HG02678 (cell line): ENCODE data around the gene TXNDC5.
"Not testable (repeated sequence)": the region's sequence is repeated elsewhere in the genome, so short reads cannot be mapped to it uniquely, and the experiment has no call there.

ENCODE experiments used
- ATAC-seq: cut with Tn5 transposase; IDR thresholded peaks from one replicate; pipeline ENCODE4 v1.9.1; 2021; ENCODE audit warnings: mild to moderate bottlenecking, moderate library complexity; ENCODE audit not compliant: unreplicated experiment

The TXNDC5 gene

DNA sequence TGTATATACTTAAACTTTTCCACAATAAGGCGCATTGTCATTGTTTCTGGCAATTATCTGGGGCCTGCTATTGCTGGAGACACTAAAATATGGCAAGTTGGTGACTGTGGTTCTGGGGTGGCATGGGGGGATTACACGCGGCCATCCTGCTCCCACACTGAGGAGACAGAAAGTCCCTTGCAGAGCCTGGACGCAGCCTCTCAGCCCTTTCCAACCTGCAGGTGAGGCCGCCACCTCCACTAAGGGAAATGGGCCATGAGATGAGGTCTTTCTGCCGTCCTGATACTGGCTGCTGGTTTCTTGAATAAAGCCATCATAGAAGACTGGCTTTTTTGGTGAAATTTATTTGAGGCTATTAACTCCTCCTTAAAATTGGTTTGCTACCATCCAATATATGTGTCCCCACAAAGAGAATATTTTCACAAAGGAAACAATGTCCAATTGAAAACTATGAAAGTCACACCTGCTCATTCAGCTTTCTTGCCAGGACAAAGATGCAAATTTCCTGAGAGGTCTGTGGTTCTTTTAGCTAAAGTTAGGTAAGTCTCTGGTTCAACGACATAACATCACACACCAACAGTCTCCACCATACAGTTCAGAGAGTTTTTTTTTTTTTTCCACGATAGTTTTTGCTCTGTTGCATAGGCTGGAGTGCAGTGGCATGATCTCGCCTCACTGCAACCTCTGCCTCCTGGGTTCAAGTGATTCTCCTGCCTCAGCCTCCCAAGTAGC, 13.0 kb downstream of the TXNDC5 start:
- peak; percentile 59 for ATAC-seq

DNA sequence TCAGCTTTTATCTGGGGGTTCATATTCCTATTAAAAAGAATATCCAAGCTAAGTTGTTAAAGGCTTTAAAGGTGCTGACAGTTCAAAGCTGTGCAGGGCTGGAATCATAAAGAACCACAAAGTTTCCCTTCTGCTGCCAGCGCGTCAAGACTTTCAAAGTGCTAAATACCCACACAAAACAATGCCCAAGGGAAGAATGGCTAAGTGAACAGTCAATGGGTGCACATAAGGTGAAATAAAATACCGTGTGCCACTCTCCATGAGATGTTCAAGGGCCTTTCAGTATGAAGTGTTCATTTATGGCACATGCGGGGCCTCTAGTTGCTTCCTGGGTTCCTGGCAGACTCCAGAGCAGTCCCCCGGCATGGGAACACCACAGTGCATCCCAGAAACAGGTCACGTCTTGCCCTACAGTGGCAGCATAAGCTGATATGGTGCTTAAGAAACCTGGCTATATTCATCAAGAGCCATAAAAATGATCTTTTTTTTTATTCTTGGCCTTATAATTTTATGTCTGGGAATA, 14.1 kb downstream of the TXNDC5 start:
- ATAC-seq, result no peak

DNA sequence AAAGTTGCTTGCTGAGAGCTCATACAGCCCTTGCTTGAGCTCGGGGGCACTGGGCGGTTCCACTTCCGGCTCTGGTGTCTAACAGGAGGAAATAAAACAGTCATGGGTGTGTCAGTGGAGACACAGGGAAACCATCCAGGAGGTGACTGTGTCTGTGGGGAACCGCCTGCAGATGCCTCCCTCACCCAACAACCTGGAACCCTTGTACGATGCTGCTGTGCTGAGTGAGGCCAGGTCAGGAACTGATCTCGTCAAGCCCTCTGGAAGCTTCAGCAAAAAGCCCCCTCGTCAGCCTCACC, 15.5 kb downstream of the TXNDC5 start:
- ATAC-seq, result no peak

DNA sequence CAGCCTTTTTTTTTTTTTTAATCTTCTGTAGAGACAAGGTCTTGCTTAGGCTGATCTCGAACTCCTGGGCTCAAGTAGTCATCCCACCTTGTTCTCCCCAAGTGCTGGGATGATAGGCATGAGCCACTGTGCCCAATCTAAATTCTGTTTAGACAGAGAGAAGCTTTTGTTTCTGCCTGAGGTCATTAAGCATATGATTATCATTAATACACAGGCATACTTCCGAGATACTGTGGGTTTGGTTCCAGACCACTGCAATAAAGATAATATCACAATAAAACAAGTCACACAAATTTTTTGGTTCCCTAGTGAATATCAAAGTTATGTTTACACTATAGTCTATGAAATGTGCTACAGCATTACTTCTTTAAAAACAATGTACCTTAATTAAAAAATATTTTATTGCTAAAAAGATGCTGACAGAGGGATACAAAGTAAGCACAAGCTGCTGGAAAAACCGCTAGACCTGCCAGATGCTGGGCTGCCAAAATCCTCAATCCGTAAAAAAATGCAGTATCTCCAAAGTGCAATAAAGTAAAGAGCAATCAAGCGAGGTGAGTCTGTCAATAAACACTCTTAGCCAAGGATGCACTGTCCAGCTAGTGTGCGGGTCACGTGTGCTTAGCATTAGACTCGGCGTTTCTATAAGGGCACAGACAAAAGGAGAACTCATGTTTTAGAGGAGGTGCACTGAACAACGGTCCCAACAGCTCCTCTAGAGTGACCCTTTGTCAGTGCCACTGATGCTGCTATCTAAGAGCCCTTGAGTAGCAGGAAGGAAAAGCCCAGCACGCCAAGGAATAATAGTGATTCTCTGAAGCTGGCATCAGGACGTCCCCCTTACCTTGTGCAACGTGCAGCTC, 16.1 kb downstream of the TXNDC5 start:
- no peak for ATAC-seq

DNA sequence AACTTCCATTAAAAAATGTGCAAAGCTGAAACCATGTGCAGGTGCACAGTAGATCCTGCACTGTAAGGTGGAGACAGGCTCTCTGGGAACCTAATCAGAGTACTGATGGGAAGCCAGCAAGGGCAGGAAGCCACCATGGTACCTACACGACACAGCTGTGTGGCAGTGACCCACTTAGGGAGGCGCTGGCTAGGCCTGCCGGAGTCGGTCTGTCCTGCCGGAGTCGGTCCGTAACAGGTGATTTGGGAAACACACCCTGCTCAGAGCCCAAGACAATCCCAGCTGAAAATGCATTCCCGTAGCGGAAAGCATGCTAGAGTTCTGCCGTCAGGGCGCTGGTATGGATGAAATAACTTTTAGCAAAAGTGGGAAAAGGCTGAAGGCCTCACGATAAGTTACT, 17.2 kb downstream of the TXNDC5 start:
- ATAC-seq, result no peak

DNA sequence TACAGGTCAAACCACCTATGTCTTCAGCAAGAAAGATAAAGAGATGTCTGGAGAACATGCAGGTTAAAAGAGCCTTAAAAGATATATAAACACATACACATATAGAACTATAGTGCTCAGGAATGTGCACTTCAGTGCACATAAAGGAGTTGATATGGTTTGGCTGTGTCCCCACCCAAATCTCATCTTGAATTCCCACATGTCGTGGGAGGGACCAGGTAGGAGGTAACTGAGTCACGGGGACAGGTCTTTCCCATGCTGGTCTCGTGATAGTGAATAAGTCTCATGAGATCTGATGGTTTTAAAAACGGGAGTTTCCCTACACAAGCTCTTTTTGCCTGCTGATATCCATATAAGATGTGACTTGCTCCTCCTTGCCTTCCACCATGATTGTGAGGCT, 18.2 kb downstream of the TXNDC5 start:
- not testable (repeated sequence) for ATAC-seq

DNA sequence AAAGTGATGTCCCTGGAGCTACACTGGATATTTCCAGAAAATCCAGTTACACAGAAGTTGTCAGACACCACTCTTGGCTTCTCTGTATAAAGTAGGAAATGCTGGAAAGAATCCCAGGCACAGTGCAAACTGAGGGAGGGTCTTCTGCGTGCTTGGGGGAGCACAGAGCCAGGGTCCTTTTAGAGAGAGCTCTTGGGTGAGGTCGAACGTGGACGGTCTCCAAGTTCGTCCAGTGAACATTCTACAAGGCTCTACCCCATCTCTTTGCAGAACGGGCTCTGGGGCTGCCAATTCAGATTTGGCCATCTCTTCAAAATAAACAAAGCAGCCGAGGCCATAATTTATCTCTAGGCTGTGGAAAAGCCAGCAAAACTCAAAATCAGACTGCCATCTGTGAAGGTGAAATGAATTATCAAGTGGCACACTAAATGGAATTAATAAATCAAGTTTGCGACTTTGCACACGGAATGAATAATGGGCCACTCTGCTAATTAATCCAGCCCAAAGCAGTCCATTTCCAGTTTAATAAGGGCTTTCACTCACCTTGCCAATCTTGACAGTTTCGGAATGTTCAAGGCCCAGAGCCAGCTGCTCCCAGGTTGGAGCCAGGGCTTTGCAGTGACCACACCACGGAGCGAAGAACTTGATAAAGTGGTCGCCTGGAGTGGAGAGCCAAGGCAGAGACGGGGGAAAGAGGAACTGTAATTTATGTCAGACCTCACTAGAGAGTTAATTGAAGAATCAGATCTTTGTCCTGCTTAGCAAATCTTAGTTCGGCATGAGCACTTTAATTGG, 19.3 kb downstream of the TXNDC5 start:
- no peak for ATAC-seq

DNA sequence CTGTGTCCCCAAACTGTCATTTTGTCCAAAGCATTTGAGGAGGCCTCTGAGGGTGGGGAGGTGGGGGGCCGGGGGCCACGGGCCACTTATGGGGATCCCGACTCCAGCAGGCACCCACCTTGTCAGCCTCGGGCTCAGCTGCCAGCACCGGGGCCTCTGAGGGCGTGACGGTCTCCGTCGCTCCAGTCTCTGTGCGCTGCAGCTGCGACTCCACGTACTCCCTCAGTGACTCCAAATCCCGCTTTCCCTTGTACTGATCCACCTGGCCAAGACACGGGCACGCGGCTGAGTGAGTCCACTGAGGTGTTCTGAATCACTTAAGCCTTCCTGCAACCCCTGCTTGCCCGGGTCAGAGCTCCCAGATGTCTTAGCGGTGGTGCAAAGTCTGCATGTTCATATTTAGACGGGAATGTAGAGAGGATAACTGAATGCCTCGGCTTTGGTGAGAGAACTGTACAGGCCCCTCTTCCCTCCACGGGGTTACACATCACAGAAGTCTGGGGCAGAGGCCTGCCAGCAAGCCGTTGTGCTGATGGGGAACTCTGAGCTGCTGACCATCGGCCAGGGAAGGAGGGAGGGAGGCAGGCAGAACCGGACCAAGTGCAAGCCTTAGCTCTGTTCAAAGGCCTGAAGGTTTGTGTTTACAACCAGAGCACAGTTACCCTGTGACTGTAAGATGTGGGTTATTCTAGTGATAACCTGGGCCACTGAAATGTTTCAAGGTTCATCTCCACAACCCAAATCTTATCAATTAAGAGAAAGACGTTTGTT, 21.8 kb downstream of the TXNDC5 start:
- no peak for ATAC-seq

DNA sequence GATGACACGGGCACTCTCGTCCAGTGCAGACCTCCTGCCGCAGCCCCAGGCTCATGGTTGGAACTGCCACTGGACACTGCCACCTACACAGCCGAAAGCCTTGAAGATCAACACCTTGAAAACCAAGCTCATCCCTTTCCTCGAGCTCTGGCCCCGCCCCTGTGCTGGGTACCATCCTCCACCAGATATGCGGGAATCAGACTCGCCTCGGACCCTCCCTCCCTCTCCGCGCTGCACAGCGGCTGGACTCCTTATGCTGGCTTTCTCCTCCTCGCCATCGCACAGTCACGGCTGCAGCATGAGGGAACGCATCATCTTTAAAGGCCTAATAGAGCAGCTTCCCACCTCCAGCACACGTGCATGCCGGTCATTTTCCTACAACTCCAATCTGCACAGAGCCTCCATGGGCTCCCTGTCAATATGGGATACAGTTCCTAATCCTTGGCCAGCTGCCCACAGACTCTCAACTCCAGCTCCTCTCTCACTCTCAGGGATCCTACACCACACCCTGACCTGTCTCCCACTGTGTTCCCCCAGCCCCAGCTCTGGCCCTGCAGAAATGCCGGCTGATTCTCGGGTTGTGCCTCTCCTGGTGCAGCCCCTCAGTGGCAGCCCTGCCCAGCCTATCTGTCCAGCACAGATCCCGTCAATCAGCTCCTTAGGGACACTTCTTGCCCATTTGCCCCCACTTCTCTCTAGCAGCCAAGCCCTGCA, 23.2 kb downstream of the TXNDC5 start:
- ATAC-seq, result no peak

DNA sequence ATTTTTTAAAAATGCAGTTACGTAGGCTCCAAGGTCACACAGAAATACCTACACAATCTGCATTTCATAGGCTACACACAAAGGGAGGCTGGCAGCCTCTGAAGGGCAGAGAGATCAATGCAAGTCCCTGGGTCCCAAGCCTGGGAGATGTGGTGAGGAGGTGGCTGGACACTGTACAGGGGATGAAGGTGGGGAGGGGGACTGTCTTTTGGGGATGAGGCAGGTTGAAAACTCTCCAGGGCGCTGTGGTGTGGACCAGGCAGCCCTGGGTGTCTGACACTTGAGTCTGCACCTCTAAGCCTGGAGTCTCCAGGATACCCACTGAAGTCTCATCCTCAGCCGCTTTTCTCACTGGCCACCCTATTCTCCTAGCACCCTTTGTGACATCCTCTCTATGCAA, 24.5 kb downstream of the TXNDC5 start:
- ATAC-seq, result no peak

DNA sequence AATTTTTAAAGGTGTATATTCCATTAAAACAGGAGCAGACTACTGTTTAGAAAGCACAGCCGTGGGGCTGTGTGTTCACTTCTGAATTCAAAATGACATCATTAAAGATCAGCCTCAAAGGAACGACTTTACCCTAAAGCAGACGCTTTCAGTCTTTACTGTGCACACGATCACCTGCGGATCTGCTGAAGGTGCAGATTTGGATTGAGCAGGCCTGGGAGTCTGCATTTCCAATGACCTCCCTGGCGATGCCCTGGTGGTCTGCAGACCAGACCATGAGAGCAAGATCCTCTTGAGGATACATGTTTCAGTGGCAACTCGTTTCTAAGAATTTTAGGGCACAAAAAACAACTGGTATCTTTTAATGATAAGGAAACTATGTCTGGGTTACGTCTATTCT, 27.2 kb downstream of the TXNDC5 start:
- no peak for ATAC-seq

DNA sequence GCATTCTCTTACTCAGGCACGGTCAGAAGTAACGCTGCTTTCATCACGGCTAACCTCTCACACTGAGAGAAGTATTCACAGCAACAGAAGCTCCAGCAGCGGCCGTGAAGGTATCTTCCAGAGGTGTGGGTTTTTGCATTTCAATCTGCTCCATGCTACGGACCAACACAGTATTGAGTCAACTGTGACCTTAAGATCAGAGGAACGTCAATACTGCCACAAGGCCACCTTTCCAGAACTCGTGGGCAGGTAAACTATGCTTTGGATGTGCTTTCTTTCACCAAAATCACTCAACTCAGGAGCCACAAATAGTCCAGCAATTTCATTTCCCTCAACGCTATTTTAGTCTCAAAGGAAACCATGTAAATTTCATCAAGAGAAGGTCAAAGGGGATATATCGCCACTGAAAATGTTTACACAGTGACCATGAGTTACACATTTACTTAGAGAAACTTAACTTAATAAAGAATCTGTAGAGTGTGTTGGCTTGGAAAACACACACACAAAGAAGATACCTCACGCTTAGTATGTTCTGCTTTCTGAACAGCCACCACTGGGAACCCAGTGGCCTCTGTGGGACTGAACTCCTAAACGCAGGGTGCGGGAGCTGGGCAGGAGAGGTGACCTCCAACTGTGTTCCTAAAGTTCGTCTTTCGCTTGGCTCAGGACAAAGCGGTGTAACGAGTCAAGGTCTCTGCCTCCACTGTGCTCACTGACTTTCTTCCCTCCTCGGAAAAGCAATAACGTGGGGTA, 27.9 kb downstream of the TXNDC5 start:
- ATAC-seq, result no peak

DNA sequence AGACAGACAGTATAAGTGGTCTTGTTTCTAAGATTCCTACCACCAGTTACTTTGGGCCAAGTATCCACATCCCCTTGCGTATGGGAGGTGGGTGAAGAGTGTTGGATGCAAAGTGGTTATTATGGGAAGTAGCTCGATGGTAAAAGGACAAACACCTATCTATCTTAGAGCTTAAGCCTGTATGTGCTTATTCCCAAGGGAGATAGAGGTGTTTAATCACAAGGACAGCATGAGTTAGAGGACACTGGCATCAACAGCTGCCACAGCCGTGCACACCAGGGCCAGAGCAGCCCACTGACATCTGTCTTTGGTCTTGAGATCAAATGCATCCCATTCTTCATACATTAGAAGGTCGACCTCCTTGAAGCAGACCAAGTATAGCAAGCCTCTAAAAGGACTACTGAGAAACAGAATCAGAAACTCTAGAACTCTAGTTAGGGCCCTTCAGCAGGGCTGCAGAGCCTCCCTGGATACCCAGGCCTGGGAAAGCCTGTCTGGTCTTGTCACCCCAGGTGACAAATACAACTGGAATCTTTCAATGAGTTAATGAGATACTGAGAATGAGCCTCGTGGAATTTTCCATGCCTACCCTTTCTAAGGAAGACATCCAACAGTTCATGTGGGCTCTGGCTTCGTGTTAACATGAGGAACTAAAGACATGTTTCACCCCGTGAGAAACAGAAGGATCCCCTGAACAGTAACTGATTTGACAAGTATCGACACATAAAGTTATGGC, 28.7 kb downstream of the TXNDC5 start:
- no peak for ATAC-seq

DNA sequence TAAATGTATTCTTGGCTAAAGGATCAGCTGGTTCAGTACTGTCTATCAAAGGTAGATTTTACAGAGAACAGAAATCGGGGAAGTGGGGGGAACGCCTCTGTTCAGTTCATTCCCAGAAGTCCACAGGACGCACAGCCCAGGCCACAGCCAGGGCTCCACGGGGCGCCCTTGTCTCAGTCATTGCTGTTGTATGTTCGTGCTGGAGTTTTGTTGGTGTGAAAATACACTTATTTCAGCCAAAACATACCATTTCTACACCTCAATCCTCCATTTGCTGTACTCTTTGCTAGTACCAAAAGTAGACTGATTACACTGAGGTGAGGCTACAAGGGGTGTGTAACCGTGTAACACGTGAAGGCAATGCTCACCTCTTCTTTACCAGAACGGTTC, 29.9 kb downstream of the TXNDC5 start:
- no peak for ATAC-seq

DNA sequence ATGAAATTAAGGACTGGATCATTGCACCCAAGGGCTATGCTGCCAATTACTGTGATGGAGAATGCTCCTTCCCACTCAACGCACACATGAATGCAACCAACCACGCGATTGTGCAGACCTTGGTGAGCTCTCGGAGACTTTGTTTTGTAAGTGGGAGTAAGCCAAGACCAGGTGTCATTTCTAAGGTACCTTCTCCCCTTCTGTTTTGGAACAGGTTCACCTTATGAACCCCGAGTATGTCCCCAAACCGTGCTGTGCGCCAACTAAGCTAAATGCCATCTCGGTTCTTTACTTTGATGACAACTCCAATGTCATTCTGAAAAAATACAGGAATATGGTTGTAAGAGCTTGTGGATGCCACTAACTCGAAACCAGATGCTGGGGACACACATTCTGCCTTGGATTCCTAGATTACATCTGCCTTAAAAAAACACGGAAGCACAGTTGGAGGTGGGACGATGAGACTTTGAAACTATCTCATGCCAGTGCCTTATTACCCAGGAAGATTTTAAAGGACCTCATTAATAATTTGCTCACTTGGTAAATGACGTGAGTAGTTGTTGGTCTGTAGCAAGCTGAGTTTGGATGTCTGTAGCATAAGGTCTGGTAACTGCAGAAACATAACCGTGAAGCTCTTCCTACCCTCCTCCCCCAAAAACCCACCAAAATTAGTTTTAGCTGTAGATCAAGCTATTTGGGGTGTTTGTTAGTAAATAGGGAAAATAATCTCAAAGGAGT, 30.4 kb downstream of the TXNDC5 start:
- no peak for ATAC-seq

DNA sequence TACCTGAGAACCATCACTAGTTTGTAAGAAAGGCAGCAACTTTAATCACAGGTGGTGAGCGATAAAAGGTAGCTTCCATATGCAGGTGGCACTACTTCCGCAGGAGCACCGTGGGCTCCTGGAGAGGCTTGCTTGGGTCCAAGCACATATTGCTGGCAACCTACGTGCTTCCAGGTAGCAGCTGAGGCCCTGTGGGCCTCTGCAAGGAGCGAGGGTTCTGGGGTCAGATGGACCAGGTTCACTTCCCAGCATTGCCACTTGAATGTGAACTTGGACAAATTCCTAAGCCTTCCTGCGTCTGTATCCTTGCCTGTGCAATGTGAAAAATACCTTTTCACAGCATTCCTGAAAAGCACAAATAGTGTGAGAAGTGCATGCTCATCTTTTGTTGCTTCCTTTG, 31.0 kb downstream of the TXNDC5 start:
- ATAC-seq, result no peak

DNA sequence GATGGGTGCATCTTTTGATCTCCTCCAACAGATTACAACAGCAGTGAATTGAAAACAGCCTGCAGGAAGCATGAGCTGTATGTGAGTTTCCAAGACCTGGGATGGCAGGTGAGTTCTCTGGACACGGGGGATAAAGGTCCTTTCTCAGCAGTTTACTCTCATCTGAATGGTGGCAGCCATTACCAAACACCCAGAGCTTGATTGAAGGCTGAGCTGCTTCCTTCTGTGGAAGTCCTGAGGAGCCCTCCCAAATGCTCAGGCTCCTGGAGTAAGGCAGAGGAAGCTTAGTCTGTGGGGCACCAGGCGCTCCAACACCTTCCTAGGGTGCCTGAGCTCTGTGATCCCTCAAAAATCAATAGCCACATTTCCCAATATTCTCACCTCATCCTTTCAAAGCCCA, 31.5 kb downstream of the TXNDC5 start:
- no peak for ATAC-seq

DNA sequence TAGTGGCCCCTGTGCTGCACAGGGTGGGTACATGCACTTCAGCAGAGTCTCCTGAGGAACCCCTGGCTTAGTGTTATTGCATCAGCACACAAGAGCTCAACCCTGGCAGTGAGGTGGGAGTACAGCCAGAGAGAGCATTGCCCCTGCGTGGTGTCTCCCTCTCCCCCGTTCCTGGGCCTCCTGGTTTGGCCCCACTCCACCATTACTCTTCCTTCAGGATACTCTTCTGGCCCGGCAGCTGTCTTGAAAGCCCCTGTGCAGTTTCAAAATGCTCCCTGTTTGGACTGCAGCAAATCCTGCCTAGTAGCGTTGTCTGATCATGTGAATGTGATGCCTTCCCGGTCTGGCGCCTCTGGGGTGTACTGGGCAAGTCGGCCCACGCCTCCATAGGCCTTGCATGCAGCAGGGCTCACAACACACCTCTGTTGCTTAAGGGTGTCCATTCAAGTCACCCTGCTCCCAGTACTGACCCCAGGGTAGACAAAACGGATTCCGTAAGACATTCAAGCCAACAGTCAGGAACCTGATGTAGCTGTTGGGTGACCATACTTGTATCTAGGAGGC, 32.1 kb downstream of the TXNDC5 start:
- ATAC-seq, result no peak
